GM21723 (cell line): ENCODE data around the gene SEMA3G.

Source experiments
- ATAC-seq: cut with Tn5 transposase; IDR thresholded peaks from one replicate; pipeline ENCODE4 v1.9.1; 2021; ENCODE audit warnings: mild to moderate bottlenecking, moderate library complexity; ENCODE audit not compliant: unreplicated experiment

Gene SEMA3G

GRCh38 chr3:52479877-52480575 lies 35.1 kb upstream of the SEMA3G start:
- no peak for ATAC-seq

- no peak for ATAC-seq
Observed at GRCh38 chr3:52479037-52479876, 34.4 kb upstream of the SEMA3G start.

GRCh38 chr3:52477796-52478095 lies 32.8 kb upstream of the SEMA3G start:
- ATAC-seq = no peak

DNA sequence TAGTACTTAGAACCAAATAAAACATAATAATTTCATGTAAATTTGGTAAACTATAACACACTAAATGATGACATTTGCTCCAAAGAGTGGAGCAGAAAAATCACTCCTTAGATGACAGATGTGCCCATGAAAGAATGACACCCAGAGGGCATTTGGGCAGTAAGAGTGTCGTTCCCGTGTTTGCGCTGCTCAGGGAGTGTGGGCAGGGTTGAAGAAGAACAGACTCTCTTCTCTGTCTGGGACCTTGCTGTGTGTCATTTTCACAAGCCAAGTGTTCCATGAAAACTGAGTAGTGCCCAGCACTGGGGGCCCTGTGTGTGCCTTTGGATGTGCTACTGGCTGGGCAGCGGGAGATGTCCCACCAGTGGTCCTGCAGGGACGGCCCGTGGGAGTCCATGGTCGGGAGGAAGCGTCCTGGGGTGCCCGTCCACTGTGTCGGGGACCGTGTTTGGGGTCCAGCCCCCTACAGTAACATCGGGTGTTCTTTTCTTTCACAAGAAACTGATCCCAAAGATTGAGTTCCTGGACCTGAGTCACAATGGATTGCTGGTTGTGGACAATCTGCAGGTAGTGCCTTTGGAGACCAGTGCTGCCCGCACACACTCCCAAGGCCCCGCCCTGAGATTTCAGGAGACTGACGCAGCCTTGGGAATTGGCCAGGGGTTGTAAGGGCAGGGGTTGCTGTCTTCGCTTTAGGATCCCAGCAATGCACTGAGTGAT lies 32.3 kb upstream of the SEMA3G start:
- ATAC-seq = no peak

DNA sequence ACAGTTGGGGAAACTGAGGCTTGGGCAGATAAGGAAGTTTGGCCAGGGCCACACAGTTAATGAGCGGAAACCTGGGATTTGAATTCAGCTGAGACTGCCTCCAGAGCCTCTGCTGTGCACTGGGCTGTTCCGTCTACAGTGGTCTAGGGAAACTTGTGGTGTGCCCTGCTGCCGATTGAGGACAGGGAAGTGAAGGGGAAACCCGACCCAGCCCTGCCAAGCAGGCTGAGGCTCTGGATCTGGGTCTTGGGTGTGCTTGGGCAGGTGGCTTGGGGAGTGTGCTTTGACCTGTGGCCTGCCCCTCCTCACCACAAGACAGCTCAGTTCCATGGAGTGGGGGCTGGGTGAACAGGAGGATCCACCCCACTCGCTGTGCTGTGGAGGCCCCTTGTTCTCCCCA lies 28.1 kb upstream of the SEMA3G start:
- ATAC-seq = no peak

GRCh38 chr3:52472239-52473000 lies 27.5 kb upstream of the SEMA3G start:
- no peak for ATAC-seq

DNA sequence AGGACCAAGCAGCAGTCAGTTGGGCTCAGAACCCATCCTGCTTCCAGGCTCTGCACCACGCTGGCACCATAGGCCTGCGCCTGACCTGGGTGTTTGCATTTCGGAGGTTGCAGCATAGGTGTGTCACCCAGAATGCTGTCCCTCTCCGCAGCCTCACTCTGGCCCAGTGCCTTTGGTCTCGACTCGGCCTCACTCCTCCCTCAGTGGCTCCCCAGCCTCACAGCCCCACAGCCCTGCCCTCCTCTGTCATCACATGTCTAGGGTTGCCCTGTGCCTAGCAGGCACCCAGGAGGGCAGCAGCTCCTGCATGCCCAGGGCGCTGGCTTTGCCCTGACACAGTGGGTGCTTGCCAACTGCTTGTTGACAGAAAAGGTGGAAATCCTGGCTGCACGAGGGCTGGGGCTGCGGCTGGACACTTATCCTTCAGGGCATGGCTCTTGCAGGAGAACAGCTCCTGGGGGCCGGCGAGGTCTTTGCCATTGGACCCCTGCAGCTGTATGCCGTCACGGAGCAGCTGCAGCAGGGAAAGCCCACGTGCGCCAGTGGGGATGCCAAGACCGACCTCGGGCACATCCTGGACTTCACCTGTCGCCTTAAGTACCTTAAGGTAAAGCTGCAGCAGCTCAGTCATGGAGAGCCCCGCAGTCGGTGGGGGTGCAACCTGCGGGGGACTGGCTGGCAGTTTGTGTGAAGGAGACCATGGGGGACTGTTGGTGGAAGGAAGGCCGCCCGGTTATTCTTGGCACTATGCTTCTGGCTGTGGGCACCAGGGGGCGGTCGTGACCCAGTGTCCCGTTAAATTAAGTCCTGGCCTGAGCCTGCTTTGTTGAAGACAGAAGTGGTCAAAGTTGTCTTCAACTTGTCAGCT lies 26.7 kb upstream of the SEMA3G start:
- no peak for ATAC-seq

GRCh38 chr3:52470920-52471319 lies 26.0 kb upstream of the SEMA3G start:
- ATAC-seq = no peak

DNA sequence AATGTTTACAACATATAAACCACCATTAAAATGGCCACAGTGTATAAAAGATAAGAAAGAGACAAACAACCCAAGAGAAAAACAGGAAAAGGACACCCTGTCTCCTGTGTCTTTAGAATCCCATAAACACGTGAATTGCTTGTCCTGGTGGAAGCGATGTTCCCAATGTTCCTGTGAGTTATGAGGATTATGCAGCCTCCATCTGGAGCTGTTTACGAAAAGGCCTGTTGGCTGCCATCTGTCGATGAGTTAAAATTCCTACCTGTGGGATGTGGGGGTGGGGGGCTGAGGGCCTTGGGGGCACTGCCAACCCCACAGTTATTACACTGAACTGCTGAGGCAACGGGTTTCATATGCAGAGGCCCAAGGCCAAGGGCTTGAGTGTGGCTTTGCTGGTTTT lies 24.1 kb upstream of the SEMA3G start:
- no peak for ATAC-seq

GRCh38 chr3:52468336-52468735 lies 23.4 kb upstream of the SEMA3G start:
- no peak for ATAC-seq

- ATAC-seq = no peak
Observed at GRCh38 chr3:52463416-52463815, 18.5 kb upstream of the SEMA3G start.

DNA sequence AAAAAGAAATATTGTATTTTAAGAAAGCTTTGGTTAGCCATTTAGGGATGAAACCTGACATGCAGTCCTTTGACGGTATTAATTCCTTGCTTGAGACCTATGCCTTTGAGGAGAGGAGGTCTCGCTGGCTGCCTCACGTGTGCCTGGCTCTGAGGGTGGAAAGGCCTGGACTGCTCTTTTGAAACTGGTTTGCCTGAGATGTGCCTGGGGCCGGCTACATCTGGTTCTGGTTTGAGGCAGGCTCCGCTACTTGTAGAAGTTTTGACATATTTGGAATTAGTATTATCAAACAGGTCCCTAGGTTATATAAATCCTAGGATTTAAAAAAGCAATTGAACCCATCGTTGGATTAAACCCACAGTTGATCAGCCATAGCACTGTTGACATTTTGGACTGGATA lies 17.0 kb upstream of the SEMA3G start:
- ATAC-seq = no peak

- no peak for ATAC-seq
Observed at GRCh38 chr3:52458770-52459545, 14.1 kb upstream of the SEMA3G start.

GRCh38 chr3:52458031-52458760 lies 13.3 kb upstream of the SEMA3G start:
- ATAC-seq = no peak

DNA sequence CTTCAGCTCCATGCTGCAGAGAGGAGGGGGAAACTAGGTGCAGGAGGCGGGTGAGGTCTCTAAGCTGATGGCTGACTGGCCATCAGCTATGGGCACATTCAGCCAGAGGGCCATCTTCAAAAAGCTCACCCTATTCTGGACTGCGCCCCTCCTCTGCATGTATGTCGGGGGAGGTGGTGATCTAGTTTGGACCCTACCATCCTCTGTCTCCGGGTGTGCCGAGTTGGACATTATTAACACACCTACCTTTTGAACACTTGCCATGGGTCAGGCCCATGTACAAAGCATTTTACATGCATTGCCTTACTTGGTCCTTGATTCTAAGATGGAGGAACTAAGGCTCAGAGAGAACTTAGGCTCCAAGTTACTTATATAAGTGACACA lies 11.9 kb upstream of the SEMA3G start:
- no peak for ATAC-seq

GRCh38 chr3:52456169-52456799 lies 11.4 kb upstream of the SEMA3G start:
- no peak for ATAC-seq

- ATAC-seq = peak; percentile 72
Observed at GRCh38 chr3:52455283-52456168, 10.6 kb upstream of the SEMA3G start, which contains the start of gene NISCH. Gene NISCH, plus strand, starts transcription at chr3:52455604. Its CDS starts 38 bp downstream, at chr3:52455642.
